H9 (cell line): ENCODE measurements around the gene CPA2. TPM values are rescaled to one million over a fixed set of nuclear protein-coding genes. Genes with fewer than 3 reads are reported as not detected.

ENCODE experiments used
- DNase-seq: peaks from one replicate; pipeline ENCODE4 v3.0.0-alpha.2; 2017
- H2AFZ ChIP-seq: one replicate; pipeline ENCODE4 v1.6.1; 2013; ENCODE audit warnings: mild to moderate bottlenecking, low read length, control low read depth, moderate library complexity
- H2AK5ac ChIP-seq: 2 replicates; pipeline ENCODE4 v1.6.1; 2013; ENCODE audit warnings: low read length, control low read depth, mixed read lengths; ENCODE audit not compliant: insufficient read length
- H2BK120ac ChIP-seq: one replicate; pipeline ENCODE4 v1.6.1; 2013; ENCODE audit warnings: low read depth, mild to moderate bottlenecking, low read length, control low read depth, inconsistent platforms; ENCODE audit not compliant: poor library complexity, severe bottlenecking
- H2BK12ac ChIP-seq: 2 replicates; pipeline ENCODE4 v1.6.1; 2013; ENCODE audit warnings: low read length, control low read depth, mixed read lengths, low read depth; ENCODE audit not compliant: insufficient read length
- H2BK15ac ChIP-seq: 2 replicates; pipeline ENCODE4 v1.6.1; 2013; ENCODE audit warnings: low read depth, low read length, control low read depth
- H2BK20ac ChIP-seq: one replicate; pipeline ENCODE4 v1.6.1; 2013; ENCODE audit warnings: low read depth, mild to moderate bottlenecking, low read length, control low read depth, inconsistent platforms; ENCODE audit not compliant: poor library complexity, severe bottlenecking
- H2BK5ac ChIP-seq: 2 replicates; pipeline ENCODE4 v1.6.1; 2013; ENCODE audit warnings: low read length, control low read depth, mixed read lengths; ENCODE audit not compliant: insufficient read length
- H3K14ac ChIP-seq: 2 replicates; pipeline ENCODE4 v1.6.1; 2013; ENCODE audit warnings: low read length, control low read depth; ENCODE audit not compliant: insufficient read depth
- H3K18ac ChIP-seq: 2 replicates; pipeline ENCODE4 v1.6.1; 2013; ENCODE audit warnings: low read depth, mild to moderate bottlenecking, mixed read lengths, low read length, control low read depth; ENCODE audit not compliant: insufficient read length
- H3K23ac ChIP-seq: 2 replicates; pipeline ENCODE4 v1.6.1; 2013; ENCODE audit warnings: low read length, control low read depth, mixed read lengths, low read depth; ENCODE audit not compliant: insufficient read length
- H3K23me2 ChIP-seq: 2 replicates; pipeline ENCODE4 v1.6.1; 2013; ENCODE audit warnings: low read depth, mild to moderate bottlenecking, mixed read lengths, low read length, control low read depth; ENCODE audit not compliant: insufficient read length, poor library complexity, severe bottlenecking
- H3K27ac ChIP-seq: 2 replicates; pipeline ENCODE4 v1.5.1; 2013; ENCODE audit warnings: low read length, control low read depth, mixed read lengths, low read depth; ENCODE audit not compliant: insufficient read length
- H3K27me3 ChIP-seq: 2 replicates; pipeline ENCODE4 v1.6.1; 2013; ENCODE audit warnings: low read length, control low read depth, inconsistent platforms; ENCODE audit not compliant: insufficient read depth
- H3K4ac ChIP-seq: 2 replicates; pipeline ENCODE4 v1.6.1; 2013; ENCODE audit warnings: low read depth, mild to moderate bottlenecking, control low read depth, inconsistent platforms, low read length, moderate library complexity
- H3K4me1 ChIP-seq: 2 replicates; pipeline ENCODE4 v1.6.1; 2013; ENCODE audit warnings: low read length, control low read depth, inconsistent platforms; ENCODE audit not compliant: insufficient read depth
- H3K4me2 ChIP-seq: 2 replicates; pipeline ENCODE4 v1.6.1; 2013; ENCODE audit warnings: low read length, control low read depth, mixed read lengths; ENCODE audit not compliant: insufficient read length, insufficient read depth
- H3K56ac ChIP-seq: 2 replicates; pipeline ENCODE4 v1.6.1; 2013; ENCODE audit warnings: low read depth, mild to moderate bottlenecking, mixed read lengths, low read length, control low read depth; ENCODE audit not compliant: insufficient read length
- H3K79me1 ChIP-seq: 2 replicates; pipeline ENCODE4 v1.6.1; 2013; ENCODE audit warnings: low read depth, mild to moderate bottlenecking, moderate library complexity, low read length, control low read depth, inconsistent platforms; ENCODE audit not compliant: insufficient read depth, poor library complexity, severe bottlenecking
- H3K79me2 ChIP-seq: 2 replicates; pipeline ENCODE4 v1.6.1; 2013; ENCODE audit warnings: low read length, control low read depth, inconsistent platforms; ENCODE audit not compliant: insufficient read depth
- H3K9ac ChIP-seq: 2 replicates; pipeline ENCODE4 v1.6.1; 2013; ENCODE audit warnings: low read length, control low read depth, mixed read lengths; ENCODE audit not compliant: insufficient read length; ENCODE audit errors: extremely low read depth
- H3K9me3 ChIP-seq: one replicate; pipeline ENCODE4 v1.6.1; 2013; ENCODE audit warnings: low read depth, low read length, inconsistent platforms; ENCODE audit not compliant: control insufficient read depth
- H3T11ph ChIP-seq: one replicate; pipeline ENCODE4 v1.6.1; 2013; ENCODE audit warnings: mild to moderate bottlenecking, low read length, control low read depth, inconsistent platforms
- H4K20me1 ChIP-seq: one replicate; pipeline ENCODE4 v1.6.1; 2013; ENCODE audit not compliant: control insufficient read depth, insufficient read length, insufficient read depth
- H4K5ac ChIP-seq: 2 replicates; pipeline ENCODE4 v1.6.1; 2013; ENCODE audit warnings: low read depth, mild to moderate bottlenecking, mixed read lengths, low read length, control low read depth; ENCODE audit not compliant: insufficient read length
- H4K8ac ChIP-seq: replicated peaks from 2 replicates; pipeline ENCODE4 v1.6.1; 2013; ENCODE audit warnings: low read length, control low read depth, mixed read lengths, low read depth; ENCODE audit not compliant: insufficient read length
- H4K91ac ChIP-seq: 2 replicates; pipeline ENCODE4 v1.6.1; 2013; ENCODE audit warnings: low read depth, mild to moderate bottlenecking, moderate library complexity, mixed read lengths, low read length, control low read depth; ENCODE audit not compliant: insufficient read length
- H3K27ac Mint-ChIP-seq, 3 experiments: 2 replicates in 2 of 3; 3 replicates in 1 of 3; pipeline ENCODE4 v1.8.0; 2020 to 2021; ENCODE audit warnings: mixed read lengths in 3 of 3, mild to moderate bottlenecking in 1 of 3, moderate library complexity in 1 of 3
- H3K27me3 Mint-ChIP-seq: 2 replicates; pipeline ENCODE4 v1.8.0; 2021; ENCODE audit warnings: low read depth, mild to moderate bottlenecking, moderate library complexity, mixed read lengths
- H3K36me3 Mint-ChIP-seq, 3 experiments: 2 replicates in 2 of 3; 3 replicates in 1 of 3; pipeline ENCODE4 v1.8.0; 2020 to 2021; ENCODE audit warnings: low read depth in 3 of 3, mixed read lengths in 3 of 3; ENCODE audit not compliant: insufficient read depth in 1 of 3
- H3K4me1 Mint-ChIP-seq, 2 experiments: 2 replicates each; pipeline ENCODE4 v1.8.0; 2020; ENCODE audit warnings: mixed read lengths in 2 of 2
- H3K4me3 Mint-ChIP-seq, 2 experiments: 2 replicates in 1 of 2; 3 replicates in 1 of 2; pipeline ENCODE4 v1.8.0; 2020 to 2021; ENCODE audit warnings: mild to moderate bottlenecking in 2 of 2, mixed read lengths in 2 of 2, moderate library complexity in 1 of 2
- H3K9me3 Mint-ChIP-seq, 2 experiments: 2 replicates in 1 of 2; 3 replicates in 1 of 2; pipeline ENCODE4 v1.8.0; 2020; ENCODE audit warnings: mild to moderate bottlenecking in 2 of 2, mixed read lengths in 2 of 2, moderate library complexity in 1 of 2
- WGBS: extraction: QIAGEN DNeasy Blood & Tissue Kit; methylation state at CpG from one replicate; pipeline ENCODE4 v1.1.7; 2013; ENCODE audit warnings: missing lambda C conversion rate, low lambda C conversion rate, mixed read lengths; ENCODE audit not compliant: insufficient read length; ENCODE audit errors: extremely low coverage; 5-methylcytosine and 5-hydroxymethylcytosine counted together
- total RNA-seq: library from RNA; stranded (reverse); gene quantifications from 2 replicates; pipeline ENCODE4 v1.2.1, GENCODE V29; 2021
- TF ChIP-seq, protein P1 (sequence below): fragments of 200-600 bp; sonication (generic); conservative IDR thresholded peaks from 3 replicates; pipeline ENCODE4 v1.8.0; 2021; ENCODE audit warnings: antibody characterized with exemption, mild to moderate bottlenecking

Gene CPA2
- total RNA-seq, 1 experiment from 2014 or later = not detected

DNA sequence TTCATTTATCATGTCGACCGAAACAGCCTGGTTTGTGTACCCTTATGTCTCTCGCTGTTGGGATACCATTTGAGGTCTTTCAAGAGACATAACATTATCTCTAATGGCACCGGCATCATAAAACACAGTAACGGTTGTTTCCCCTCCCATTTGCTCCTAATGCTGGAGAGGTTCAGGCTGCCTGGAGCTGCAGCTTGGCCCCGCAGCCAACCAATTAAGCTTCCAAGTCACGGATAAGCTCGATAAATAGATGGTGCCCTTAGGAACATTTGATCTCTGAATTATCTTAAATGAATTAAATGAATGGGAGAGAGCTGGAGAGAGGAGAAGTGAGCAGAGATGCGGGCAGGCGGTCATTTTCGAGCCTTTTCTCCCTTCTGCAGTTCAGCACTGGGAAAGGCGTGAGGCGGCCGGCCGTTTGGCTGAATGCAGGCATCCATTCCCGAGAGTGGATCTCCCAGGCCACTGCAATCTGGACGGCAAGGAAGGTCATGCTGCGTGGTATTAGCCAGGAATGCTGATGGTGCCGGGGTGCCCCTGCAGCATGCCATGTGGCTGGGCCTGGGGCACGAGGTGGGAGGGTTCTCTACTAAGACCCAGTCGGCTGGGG, 38.9 kb downstream of the CPA2 start:
- H4K91ac ChIP-seq = no peak overlapping the region
- H3K4ac ChIP-seq = no peak overlapping the region
- H3K4me1 ChIP-seq = no peaks in the 10 kb centered on the region
- H4K20me1 ChIP-seq = no peaks in the 10 kb centered on the region
- Mint-ChIP-seq H3K27ac (no peak overlapping the region), H3K4me3 (no peak overlapping the region), H3K4me1 (no peaks in the 10 kb centered on the region), H3K27me3 (no peaks in the 10 kb centered on the region; the same call in 1 of the 2 replicates), H3K9me3 (no peaks in the 10 kb centered on the region), H3K36me3 (no peaks in the 10 kb centered on the region; a peak in 1 of 7 replicates)
- no peak overlapping the region for H3K56ac ChIP-seq
- H2BK15ac ChIP-seq = no peak overlapping the region
- H2BK5ac ChIP-seq = no peak overlapping the region
- TF ChIP-seq, protein P1, sequence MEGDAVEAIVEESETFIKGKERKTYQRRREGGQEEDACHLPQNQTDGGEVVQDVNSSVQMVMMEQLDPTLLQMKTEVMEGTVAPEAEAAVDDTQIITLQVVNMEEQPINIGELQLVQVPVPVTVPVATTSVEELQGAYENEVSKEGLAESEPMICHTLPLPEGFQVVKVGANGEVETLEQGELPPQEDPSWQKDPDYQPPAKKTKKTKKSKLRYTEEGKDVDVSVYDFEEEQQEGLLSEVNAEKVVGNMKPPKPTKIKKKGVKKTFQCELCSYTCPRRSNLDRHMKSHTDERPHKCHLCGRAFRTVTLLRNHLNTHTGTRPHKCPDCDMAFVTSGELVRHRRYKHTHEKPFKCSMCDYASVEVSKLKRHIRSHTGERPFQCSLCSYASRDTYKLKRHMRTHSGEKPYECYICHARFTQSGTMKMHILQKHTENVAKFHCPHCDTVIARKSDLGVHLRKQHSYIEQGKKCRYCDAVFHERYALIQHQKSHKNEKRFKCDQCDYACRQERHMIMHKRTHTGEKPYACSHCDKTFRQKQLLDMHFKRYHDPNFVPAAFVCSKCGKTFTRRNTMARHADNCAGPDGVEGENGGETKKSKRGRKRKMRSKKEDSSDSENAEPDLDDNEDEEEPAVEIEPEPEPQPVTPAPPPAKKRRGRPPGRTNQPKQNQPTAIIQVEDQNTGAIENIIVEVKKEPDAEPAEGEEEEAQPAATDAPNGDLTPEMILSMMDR = no peak
- no peak overlapping the region for H4K5ac ChIP-seq
- H2AFZ ChIP-seq = no peak overlapping the region
- no peak overlapping the region for H2AK5ac ChIP-seq
- no peaks in the 10 kb centered on the region for H3K9me3 ChIP-seq
- no peak overlapping the region for H3K4me2 ChIP-seq
- no peak overlapping the region for H4K8ac ChIP-seq
- no peak overlapping the region for H3K27ac ChIP-seq
- no peak overlapping the region for H3K9ac ChIP-seq
- H2BK20ac ChIP-seq = no peak overlapping the region
- no peak overlapping the region for H2BK12ac ChIP-seq
- H3K79me1 ChIP-seq = no peaks in the 10 kb centered on the region
- H3K23me2 ChIP-seq = no peaks in the 10 kb centered on the region
- H3K79me2 ChIP-seq = no peaks in the 10 kb centered on the region
- H3K23ac ChIP-seq = no peak overlapping the region
- no peaks in the 10 kb centered on the region for H3K27me3 ChIP-seq
- H3T11ph ChIP-seq = no peak overlapping the region
- DNase-seq = no peak
- H3K14ac ChIP-seq = no peak overlapping the region
- H2BK120ac ChIP-seq = no peak overlapping the region
- H3K18ac ChIP-seq = no peak overlapping the region
- no CpG with 5 or more reads among the region's 21 CpGs for WGBS
